Adrenal gland (tissue), 12 donors: ENCODE results near the gene TPK1. TPM values are rescaled to one million over a fixed set of nuclear protein-coding genes. Genes with fewer than 3 reads are reported as not detected.

Experiments used
- DNase-seq, 7 donors: peaks; one replicate each; pipeline ENCODE4 v3.0.0-alpha.2; 2019 to 2020
- H3K27ac ChIP-seq, 5 donors: fragments of 200-600 bp; sonication (generic) in 4 of 5; 1 replicate in 3 of 5; 2 replicates in 2 of 5; pipeline versions ENCODE4 v1.5.1 to v1.8.0; 2016 to 2020; ENCODE audit warnings: mild to moderate bottlenecking in 1 of 5
- H3K27me3 ChIP-seq: fragments of 200-600 bp; 2 replicates; pipeline ENCODE4 v1.8.0; 2021
- H3K36me3 ChIP-seq, 2 donors: fragments of 200-600 bp; replicated peaks in 1 of 2; 1 replicate in 1 of 2; 2 replicates in 1 of 2; pipeline versions ENCODE4 v1.5.1 to v1.8.0; 2018 to 2022
- H3K4me1 ChIP-seq, 2 donors: fragments of 200-600 bp; replicated peaks in 1 of 2; 1 replicate in 1 of 2; 2 replicates in 1 of 2; pipeline versions ENCODE4 v1.5.1 to v1.8.0; 2018 to 2021
- H3K4me3 ChIP-seq, 4 donors: fragments of 200-600 bp; sonication (generic) in 3 of 4; one replicate each; pipeline ENCODE4 v1.5.1; 2016 to 2018
- H3K9me3 ChIP-seq, 3 donors: fragments of 200-600 bp; sonication (generic) in 1 of 3; replicated peaks in 1 of 3; 1 replicate in 2 of 3; 2 replicates in 1 of 3; pipeline versions ENCODE4 v1.5.1 to v1.8.0; 2016 to 2021
- POLR2A ChIP-seq, 2 donors: fragments of 450-650 bp; IDR thresholded peaks; one replicate each; pipeline ENCODE4 v1.6.1; 2017; ENCODE audit warnings: antibody characterized with exemption in 2 of 2, mild to moderate bottlenecking in 2 of 2, moderate library complexity in 1 of 2
- WGBS, 4 donors: extraction: QIAGEN DNeasy Blood & Tissue Kit in 2 of 4; methylation state at CpG; one replicate each; pipeline versions ENCODE4 v1.1.5 to v1.1.7; 2013 to 2017; 5-methylcytosine and 5-hydroxymethylcytosine counted together
- intact Hi-C, 2 donors: fragments of 100-400 bp; cut with DNase I; formaldehyde crosslinking; loops; one replicate each; pipeline versions ENCODE4 v1.14.1 to v1.15.0; 2022 to 2023
- polyA plus RNA-seq, 3 donors: library from polyadenylated mRNA; stranded (reverse); fragments of 200-250 nt in 2 of 3; fragments of 350-450 nt in 1 of 3; fragmentation: Illumina TruSeq in 1 of 3; extraction: RNeasy Lipid Tissue Mini Kit (QIAGEN cat#74804) in 1 of 3; gene quantifications; one replicate each; pipeline ENCODE4 v1.2.3, GENCODE V29; 2013 to 2014
- small RNA-seq, 2 donors: library from RNA; depleted of rRNA; stranded (forward); fragments of <200 nt; gene quantifications; one replicate each; pipeline ENCODE3, GENCODE V24; 2016
- total RNA-seq, 9 donors: library from RNA; depleted of rRNA in 4 of 9; stranded (reverse); fragments of >200 nt in 4 of 9; fragments of 120-200 nt in 1 of 9; fragmentation: NEBNext Ultra II Directional in 1 of 9; extraction: Animal tissue kit (Norgen Biotek cat#: 25700) in 1 of 9; gene quantifications; one replicate each; pipeline versions ENCODE4 v1.1.0 to v1.2.4, GENCODE V29; 2013 to 2023
- TF ChIP-seq, protein P1 (sequence below), 6 experiments: fragments of 450-650 bp in 4 of 6; fragments of 200-600 bp in 2 of 6; sonication (generic) in 1 of 6; IDR thresholded peaks; 1 replicate in 5 of 6; 2 replicates in 1 of 6; pipeline versions ENCODE4 v1.5.1 to v1.8.0; 2016 to 2021; ENCODE audit warnings: antibody characterized with exemption in 6 of 6, mild to moderate bottlenecking in 2 of 6, moderate library complexity in 1 of 6
- donor health status: healthy with polysubstance abuse.
- donor health status: Bipolar disorder and iron deficiency.
- donor health status: DM: yes; HTN: yes; CAD: no.
- donor health status: DM: no; HTN: no; CAD: no.
- donor health status: DM: no; HTN: no; CAD: no.
- donor health status: DM: yes; HTN: yes; CAD: no.

Gene TPK1
- total and polyA plus RNA-seq, 12 donors: 3.7 to 10.6 (median 9.6) TPM

- H3K36me3 ChIP-seq: no peaks in the 10 kb centered on the region
- H3K27ac ChIP-seq: no peak overlapping the region
- no peaks in the 10 kb centered on the region for H3K4me1 ChIP-seq
- intact Hi-C loops: no loop called here
- TF ChIP-seq, protein P1, sequence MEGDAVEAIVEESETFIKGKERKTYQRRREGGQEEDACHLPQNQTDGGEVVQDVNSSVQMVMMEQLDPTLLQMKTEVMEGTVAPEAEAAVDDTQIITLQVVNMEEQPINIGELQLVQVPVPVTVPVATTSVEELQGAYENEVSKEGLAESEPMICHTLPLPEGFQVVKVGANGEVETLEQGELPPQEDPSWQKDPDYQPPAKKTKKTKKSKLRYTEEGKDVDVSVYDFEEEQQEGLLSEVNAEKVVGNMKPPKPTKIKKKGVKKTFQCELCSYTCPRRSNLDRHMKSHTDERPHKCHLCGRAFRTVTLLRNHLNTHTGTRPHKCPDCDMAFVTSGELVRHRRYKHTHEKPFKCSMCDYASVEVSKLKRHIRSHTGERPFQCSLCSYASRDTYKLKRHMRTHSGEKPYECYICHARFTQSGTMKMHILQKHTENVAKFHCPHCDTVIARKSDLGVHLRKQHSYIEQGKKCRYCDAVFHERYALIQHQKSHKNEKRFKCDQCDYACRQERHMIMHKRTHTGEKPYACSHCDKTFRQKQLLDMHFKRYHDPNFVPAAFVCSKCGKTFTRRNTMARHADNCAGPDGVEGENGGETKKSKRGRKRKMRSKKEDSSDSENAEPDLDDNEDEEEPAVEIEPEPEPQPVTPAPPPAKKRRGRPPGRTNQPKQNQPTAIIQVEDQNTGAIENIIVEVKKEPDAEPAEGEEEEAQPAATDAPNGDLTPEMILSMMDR (IDR thresholded peaks at IDR 0.05): no peak
- TF ChIP-seq POLR2A (IDR thresholded peaks at IDR 0.05): no peak
- peak in 4 of 7 donors; percentile 20 to 33 (median 28) for DNase-seq
- WGBS, 4 donors: 62 to 75% (median 71%) methylated on average over 12 of the region's 12 CpGs
- no peaks in the 10 kb centered on the region for H3K9me3 ChIP-seq
- H3K27me3 ChIP-seq: no peaks in the 10 kb centered on the region
- no peak overlapping the region for H3K4me3 ChIP-seq
Measured at GRCh38 chr7:144407266-144407931, 428.5 kb downstream of the TPK1 start.

- Histone ChIP-seq H3K36me3 (no peaks in the 10 kb centered on the region), H3K4me1 (no peaks in the 10 kb centered on the region), H3K27ac (no peak overlapping the region), H3K9me3 (no peaks in the 10 kb centered on the region), H3K27me3 (no peaks in the 10 kb centered on the region), H3K4me3 (no peak overlapping the region)
- intact Hi-C loops: no loop called here
- DNase-seq: no peak
- WGBS, 4 donors: 72 to 85% (median 75%) methylated on average over 4 of the region's 4 CpGs
- TF ChIP-seq POLR2A (IDR thresholded peaks at IDR 0.05): no peak
- TF ChIP-seq, protein P1 (IDR thresholded peaks at IDR 0.05): no peak
Measured at GRCh38 chr7:144404946-144405345, 430.9 kb downstream of the TPK1 start.

DNA sequence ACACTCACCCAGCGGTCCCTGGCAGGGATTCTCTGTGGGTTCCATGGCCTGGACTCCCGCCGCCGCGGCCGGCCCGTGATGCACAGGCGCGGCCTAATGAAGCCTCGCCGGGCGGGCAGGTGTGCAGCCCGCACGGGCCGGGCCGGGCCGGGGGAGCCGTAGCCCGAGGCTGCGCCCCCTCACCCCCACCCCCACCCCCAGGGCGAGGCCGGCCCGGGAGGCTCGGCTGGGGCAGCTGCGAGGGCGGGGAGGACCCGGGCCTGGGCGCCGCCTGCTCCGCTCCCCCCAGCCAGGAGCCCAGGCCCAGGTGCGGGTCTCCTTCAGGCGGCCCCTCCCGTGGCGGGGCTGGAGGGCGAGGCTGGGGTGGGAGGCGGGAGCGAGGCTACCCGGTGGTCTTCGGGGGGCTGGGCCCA lies 432.2 kb downstream of the TPK1 start, which contains the start of gene NOBOX:
NOBOX (minus strand) TSS at position 45 of the 413 bp plus-strand sequence.
- Histone ChIP-seq H3K36me3 (no peaks in the 10 kb centered on the region), H3K4me3 (no peak within 1 kb of the TSS), H3K27ac (no peak within 1 kb of the TSS), H3K27me3 (no peaks in the 10 kb centered on the region), H3K4me1 (no peaks in the 10 kb centered on the region), H3K9me3 (no peaks in the 10 kb centered on the region)
- 93 to 97% (median 94%) methylated on average over 14 to 39 of the region's 39 CpGs for WGBS, 4 donors
- intact Hi-C loops: no loop called here
- no peak for DNase-seq
- no peak for TF ChIP-seq POLR2A (IDR thresholded peaks at IDR 0.05)
- TF ChIP-seq, protein P1 (IDR thresholded peaks at IDR 0.05): no peak

DNA sequence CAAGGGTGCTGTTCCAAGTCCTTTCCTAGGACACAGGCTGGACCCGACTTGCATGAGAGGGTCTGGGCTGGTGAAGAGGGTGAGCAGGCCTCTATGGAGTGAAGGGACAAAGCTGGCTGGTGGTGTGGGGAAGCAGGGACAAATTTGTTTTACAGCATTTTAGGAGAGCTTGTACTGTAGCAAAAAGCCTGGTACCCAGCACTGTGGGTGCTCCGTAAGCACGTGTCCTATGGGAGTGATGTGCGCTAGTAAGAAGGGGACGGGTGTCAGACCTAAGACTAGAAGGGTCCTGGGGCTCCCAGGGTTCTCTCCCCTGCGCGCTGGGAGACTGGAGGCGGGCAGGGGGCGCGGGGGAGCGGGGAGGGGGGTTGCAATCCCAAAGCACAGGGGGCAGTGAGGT lies 432.8 kb downstream of the TPK1 start:
- no peak for DNase-seq
- intact Hi-C loops: no loop called here
- WGBS, 4 donors: 85 to 93% (median 89%) methylated on average over 9 to 11 of the region's 11 CpGs

More for the DNA sequence above, 432.8 kb downstream of the TPK1 start:
- Histone ChIP-seq H3K4me1 (no peaks in the 10 kb centered on the region), H3K27me3 (no peaks in the 10 kb centered on the region), H3K36me3 (no peaks in the 10 kb centered on the region), H3K27ac (no peak overlapping the region), H3K9me3 (no peaks in the 10 kb centered on the region), H3K4me3 (no peak overlapping the region)
- TF ChIP-seq, protein P1 (IDR thresholded peaks at IDR 0.05): no peak
- no peak for TF ChIP-seq POLR2A (IDR thresholded peaks at IDR 0.05)

Small RNAs within 50 kb of the gene (small RNA-seq; reads per million reads assigned to genes)
- 0 reads per million in 2 donors for gene RNU6ATAC40P
